ENCODE results near the gene S100A5.
"Not testable (repeated sequence)": the region's sequence is repeated elsewhere in the genome, so short reads cannot be mapped to it uniquely, and the experiment has no call there.

Gene S100A5

DNA sequence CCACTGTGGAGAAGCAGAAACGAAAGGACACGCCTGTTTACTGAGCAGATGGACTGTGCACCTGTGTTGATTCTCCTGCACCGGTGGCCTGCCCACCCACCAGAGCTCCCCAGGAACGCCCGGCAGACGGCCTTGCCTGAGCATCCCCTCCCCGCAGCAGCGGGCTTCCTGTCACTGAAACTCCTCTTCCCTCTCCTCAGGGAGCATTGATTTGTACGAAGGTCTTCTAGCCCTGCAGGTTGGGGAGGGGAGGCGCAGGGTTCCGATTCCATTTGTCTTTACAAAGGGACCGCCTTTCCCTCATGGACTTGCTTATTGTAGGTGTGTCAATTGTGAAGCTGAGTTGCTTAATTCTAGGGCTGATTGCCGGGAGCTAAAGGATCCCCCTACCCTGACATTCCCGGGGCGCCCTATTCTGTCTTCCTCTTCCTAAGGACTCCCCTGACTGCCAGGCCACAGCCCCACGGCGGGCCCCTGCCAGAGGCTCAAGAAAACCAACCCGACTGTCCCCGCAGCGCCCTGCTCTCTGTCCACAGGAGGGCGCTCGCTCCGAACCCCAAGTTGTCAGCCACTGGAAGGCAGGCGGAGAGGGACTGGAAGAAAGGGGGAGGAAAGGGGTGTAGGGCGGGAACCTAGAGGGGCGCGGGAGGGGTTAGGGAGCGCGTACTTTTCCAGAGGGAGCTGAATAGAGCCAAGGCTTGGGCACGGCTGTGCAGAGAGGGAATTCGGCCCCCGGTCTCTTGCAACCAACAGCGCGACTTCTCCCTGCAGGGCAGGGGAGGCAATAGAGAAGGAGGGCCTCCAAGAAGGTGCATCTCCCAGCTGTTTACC, 7.8 kb downstream of the S100A5 start:
- DNase-seq (ENCODE audit: low read depth) = peak; percentile 69

DNA sequence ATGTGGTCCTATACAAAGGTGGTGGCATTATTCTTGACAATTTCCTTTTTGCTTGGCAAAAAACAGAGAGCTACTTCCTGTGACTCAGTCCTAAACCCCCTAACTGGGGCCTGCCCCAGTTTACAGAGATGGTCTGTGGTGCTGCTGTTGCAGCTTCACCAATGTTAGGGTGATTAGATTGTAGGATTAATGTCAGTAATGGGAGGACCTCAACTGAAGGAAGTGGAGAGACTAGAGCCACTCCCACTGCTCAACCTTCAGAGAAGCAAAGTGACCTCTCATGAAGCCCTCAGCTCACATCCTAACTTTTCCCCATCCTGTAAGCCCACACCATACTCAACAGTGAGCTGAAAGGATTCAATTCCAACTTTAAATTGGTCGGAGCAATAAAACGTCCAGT, 8.6 kb downstream of the S100A5 start:
- no peak for DNase-seq (ENCODE audit: low read depth)

DNA sequence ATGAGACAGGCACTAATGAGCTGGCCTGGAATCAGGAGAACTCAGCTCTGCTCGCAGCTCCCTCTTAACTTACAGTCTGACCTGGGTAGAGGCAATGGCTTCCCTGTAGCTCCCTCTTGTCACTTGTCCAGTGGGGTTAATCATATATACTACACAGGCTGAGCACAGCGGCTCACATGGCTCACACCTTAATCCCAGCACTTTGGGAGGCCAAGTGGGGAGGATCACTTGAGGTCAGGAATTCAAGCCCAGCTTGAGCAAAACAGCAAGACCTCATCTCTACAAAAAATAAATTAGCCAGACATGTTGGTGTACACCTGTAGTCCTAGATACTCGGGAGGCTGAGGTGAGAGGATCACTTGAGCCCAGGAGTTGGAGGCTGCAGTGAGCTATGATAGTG, 9.1 kb downstream of the S100A5 start:
- no peak for DNase-seq (ENCODE audit: low read depth)

DNA sequence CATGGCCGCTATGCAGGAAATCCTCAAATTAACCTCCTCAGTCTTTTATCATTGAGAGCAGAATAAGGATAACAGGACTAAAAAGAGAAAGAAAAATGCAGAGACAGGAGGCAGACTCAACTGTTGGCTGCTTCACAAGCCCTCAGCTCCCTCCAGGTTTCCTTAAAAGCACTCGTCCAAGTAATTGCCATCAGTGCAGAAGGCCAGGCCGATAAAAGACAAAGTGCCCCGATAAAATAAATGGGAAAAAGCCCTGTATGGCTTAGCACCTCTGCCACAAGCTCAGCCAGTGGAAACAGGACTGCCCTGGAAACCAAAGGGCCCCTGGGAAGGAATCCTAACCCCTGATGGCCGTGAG, 13.1 kb downstream of the S100A5 start:
- DNase-seq (ENCODE audit: low read depth) = no peak

DNA sequence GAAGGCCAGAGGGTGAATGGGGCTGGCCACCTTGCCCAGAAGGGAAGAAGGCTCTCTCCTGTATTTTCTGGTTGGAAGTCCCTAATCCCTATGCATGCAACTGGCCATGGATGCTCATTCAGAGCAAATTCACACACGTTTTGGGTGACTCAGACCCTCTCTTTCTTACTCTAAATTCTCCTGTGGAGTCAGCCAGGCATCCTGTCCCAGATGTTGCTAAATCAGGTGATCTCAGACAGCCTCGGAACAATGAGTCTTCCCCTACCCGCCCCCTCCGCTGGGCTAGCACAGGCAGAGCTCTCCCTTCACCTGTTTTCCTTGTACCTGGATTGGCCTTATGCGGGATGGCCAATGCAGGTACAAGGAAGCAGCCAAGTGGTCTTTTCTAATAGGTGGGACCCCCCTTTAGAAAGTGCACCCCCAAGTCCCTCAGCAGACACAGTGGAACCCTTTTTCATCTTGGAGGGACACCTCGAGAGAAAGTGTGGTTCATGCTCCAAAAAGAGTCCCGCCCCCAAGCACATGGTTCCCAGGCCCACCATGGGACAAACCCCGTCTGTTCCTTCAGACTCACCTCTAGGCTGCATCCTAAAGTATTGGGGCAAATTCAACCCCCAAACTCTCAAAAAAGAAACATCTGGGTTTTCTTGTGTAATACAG, 13.6 kb downstream of the S100A5 start:
- no peak for DNase-seq (ENCODE audit: low read depth)

DNA sequence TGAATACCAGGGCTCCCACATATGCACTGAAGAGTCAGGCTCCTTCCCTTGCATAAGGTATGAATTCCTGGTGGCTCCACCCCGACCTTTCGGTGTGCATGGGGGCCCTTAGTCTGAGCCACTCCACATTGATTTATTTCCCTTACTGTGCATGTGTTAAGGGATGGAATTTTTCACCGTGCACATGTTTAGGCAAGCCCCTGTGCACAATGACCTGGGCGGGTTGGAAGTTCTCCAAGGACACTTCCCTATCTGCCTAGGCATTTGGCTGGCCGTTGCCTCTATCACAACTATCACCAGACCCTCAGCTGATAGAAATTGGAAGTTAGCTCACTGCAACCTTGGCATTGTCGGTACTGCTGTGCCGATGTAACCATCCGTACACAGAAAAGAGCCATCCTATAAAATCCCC, 14.6 kb downstream of the S100A5 start:
- no peak for DNase-seq (ENCODE audit: low read depth)

DNA sequence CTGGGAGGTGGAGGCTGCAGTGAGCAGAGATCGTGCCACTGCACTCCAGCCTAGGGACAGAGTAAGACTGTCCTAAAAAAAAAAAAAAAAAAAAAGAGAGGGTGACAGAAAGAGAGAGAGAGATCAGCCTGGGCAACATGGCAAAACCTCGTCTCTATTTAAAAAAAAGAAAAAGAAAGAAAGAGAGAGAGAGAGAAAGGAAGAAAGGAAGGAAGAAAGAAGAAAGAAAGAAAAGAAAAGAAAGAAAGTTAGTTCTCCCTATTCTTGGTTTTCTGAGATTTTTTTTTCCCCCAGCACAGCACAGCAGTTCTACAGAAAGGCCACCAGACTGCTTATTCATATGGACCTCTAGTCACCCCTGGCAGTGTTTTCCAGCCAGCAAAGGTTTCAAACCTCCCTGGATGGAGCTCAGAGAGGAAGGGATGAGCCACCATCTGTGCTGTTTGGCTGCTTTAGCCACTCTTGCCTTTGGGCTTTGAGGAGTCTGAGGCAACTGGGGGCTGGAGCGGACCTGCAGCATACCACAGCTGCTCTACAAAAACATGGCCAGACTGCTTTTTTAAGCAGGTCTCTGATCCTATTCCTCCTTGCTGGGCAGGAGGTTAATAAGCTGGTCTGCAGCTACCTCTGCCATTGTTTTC, 15.5 kb downstream of the S100A5 start:
- no peak for DNase-seq (ENCODE audit: low read depth)

DNA sequence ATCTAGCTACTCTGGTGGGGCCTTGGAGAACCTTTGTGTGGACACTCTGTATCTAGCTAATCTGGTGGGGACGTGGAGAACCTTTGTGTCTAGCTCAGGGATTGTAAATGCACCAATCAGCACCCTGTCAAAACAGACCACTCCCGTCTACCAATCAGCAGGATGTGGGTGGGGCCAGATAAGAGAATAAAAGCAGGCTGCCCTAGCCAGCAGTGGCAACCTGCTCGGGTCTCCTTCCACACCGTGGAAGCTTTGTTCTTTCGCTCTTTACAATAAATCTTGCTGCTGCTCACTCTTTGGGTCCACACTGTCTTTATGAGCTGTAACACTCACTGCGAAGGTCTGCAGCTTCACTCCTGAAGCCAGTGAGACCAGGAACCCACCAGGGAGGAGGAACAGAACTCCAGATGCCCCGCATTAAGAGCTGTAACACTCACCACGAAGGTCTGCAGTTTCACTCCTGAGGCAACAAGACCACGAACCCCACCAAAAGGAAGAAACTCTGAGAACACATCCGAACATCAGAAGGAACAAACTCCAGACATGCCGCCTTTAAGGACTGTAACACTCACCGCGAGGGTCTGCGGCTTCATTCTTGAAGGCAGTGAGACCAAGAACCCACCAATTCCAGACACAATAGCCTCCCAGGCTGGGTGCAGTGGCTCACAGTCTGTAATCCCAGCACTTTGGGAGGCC, 18.2 kb downstream of the S100A5 start:
- DNase-seq (ENCODE audit: low read depth) = not testable (repeated sequence)

DNA sequence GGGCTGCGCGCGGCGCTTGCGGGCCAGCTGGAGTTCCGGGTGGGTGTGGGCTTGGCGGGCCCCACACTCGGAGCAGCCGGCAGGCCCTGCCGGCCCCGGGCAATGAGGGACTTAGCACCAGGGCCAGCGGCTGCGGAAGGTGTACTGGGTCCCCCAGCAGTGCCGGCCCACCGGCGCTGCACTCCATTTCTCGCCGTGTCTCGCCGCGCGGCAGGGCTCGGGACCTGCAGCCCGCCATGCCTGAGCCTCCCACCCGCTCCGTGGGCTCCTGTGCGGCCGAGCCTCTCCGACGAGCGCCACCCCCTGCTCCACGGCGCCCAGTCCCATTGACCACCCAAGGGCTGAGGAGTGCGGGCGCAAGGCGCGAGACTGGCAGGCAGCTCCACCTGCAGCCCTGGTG, 18.9 kb downstream of the S100A5 start:
- DNase-seq (ENCODE audit: low read depth) = not testable (repeated sequence)

DNA sequence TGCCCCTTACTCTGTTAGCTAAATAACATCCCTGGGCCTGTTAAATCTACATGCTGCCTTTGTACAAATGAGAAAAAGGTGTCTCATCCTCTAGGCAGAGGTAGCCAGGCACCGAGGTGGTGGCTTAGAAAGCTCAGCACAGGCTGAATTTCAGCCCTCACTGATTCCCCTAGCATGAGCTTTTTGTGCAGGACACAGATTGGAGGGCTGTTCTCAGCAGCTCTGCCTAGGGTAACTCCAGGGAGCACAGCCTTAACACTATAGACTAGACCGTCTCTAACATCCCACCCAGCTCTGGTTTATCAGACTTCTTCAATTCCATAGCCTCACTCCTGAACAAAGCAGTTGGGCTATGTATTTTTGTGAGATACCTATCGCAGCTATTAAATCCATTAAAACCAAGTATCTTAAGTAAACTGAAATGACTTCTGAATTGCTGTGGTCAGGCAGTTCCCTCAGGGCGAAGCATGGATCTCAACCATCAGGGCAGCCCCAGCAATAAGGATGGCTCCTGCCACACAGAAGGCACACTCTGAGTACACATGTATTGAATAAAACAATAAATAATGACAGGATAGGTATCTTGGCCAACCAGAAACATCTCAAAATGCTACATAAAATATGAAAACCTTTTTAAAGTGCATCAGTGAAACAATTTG, 19.8 kb downstream of the S100A5 start:
- DNase-seq (ENCODE audit: low read depth) = no peak

DNA sequence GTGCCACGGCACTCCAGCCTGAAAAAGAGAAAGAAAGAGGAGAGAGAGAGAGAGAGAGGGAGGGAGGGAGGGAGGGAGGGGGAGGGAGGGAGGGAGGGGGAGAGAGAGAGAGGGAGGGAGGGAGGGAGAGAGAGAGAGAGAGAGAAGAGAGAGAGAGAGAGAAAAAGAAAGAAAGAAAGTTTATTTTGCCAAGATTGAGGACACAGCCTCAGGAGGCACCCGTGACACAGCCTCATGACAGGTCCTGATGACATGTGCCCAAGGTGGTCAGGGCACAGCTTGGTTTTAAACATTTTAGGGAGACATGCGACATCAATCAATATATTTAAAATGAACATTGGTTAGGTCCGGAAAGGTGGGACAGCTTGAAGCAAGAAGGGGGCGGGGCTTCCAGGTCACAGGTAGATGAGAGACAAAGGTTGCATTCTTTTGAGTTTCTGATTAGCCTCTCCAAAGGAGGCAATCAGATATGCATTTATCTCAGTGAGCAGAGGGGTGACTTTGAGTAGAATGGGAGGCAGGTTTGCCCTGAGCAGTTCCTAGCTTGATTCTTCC, 20.5 kb downstream of the S100A5 start:
- DNase-seq (ENCODE audit: low read depth) = not testable (repeated sequence)

DNA sequence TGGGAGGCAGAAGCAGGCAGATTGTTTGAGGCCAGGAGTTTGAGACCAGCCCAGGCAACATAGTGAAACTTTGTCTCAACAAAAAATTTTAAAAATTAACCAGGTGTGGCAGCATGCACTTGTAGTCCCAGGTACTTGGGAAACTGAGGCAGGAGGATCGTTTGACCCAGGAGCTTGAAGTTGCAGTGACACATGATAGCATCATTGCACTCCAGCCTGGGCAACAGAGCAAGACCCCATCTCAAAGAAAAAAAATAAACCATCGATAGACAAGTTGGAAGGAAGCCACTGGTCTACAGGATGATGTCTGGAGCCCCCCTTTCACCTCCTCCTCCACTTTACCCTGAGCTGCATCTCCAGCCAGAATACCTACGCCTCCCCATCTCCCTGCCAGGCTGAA, 21.5 kb downstream of the S100A5 start:
- DNase-seq (ENCODE audit: low read depth) = no peak

DNA sequence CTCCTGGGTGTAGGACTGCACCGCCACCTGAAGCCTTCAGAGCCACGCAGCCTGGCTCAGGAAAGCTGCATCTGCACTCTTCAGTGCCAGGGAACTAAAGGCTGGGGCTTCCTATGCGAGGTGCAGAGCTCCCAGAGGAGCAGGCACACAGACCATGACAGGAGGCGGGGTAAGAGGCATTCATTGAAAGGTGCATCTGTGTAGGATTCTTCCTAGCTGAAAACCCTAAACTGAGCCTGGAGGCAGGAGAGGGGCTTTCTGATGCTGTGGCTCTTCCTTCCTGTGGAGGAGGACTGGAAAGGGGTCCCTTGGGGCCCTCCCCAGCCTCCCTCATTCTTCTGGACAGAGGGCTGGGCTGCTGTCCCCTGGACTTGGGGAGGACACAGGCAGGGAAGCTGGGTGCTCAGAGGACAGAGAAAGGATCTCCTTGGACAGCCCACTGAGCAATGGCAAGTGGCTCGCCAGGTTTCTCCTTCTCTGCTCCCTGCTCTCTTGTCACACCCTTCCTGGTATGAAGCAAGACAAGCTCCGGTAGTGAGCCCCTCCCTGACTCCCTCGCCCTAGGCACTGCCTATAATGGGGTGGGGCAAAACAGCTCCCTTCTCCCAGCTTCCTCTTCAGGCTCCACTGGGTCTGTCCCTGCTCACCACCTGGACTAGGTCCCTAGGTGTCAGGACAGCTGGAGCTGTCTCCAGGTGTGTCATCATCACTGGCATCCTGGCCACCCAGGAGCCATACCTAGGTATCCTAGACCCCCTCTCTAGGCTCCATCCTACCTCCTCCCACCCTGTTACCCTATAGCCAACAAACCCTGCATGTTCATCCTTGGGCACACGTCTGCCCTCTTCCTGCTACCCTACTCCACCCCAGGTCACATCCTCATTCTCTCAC, 25.0 kb downstream of the S100A5 start:
- no peak for DNase-seq (ENCODE audit: low read depth)

DNA sequence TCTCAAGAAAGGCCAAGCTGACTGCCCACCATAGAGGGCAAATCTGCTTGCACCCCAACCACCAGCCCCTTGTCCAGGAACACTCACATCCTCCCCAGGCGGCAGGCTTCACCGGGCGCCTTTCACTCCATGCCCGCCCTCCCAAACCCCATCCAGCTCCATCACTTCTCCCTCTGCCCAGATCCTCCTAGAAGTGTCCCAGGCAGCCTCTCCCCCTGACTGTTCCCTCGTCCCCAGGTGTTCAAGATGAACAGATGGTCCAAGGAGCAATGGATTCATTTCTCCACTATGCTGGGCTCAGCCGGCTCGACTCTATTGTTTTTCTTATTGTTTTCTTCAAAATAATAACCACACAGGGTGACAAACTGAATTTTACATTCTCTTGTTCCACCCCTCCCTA, 27.1 kb downstream of the S100A5 start:
- no peak for DNase-seq (ENCODE audit: low read depth)

DNA sequence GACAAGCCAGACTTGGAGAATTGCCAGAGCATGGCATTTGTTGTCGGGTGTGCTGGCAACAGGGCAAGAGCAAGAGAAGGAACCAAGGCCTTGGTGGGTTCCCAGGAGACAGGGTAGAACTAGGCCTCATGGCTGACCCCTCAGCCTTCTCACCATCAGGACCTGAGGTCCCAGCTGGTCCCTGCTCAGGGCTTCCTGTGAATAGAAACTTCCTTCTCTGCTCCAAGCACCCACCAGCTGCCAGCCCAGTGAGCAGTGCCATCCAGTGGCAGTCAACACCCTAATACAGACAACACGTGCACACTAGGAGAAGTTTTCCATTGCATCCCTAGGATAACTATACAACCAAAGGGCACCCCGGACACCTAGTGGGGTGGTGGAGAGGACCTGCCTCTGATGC, 27.7 kb downstream of the S100A5 start:
- no peak for DNase-seq (ENCODE audit: low read depth)

DNA sequence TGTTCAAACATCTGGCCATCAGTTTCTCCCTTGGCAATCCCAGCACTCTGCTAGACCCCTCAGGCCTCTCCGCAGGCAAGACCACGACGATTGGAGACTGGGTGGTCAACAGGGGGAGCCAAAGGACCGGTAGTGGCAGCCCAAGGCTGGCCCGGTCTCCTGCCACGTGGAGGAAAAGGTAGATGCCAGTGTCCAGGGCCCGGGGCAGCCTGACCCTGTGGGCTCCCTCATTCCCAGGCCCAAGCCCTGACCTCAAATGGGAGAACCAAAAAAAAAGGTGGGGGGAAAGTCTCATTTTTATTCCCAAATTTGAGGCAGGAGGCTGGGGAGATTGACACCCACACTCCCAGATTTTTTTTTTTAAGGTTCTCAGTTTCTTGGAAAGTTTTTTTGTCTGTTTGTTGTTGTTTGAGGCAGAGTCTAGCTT, 29.7 kb downstream of the S100A5 start:
- DNase-seq (ENCODE audit: low read depth) = peak; percentile 71

DNA sequence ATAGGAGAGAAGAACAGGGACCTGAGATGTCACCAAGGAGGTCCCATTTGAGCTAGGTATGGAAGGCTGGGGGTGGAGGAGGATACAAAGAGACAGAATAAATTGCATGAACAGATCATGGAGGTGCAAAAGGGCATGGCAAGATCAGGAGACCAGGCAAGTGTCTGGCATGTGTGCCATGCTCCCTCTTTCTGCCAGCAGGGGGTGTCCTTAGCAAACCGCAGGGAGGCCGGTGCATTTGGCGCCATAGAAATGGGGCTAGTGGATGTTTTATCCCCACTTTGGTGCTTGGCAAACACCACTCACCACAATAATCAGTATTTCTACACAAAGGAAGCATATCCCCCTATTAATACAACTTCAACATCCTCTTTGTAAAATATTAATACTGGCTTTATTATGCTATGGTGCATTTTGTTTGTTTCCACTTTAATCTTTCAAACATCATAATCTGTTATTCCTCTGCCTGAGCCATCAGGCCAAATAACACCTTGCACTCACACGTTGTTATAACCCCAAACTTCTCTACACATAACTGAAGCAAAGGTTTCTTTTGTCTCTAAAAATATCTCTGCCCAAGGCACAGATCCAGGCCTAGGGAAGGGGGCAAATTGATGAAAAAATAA, 30.9 kb downstream of the S100A5 start:
- DNase-seq (ENCODE audit: low read depth) = peak; percentile 55

DNA sequence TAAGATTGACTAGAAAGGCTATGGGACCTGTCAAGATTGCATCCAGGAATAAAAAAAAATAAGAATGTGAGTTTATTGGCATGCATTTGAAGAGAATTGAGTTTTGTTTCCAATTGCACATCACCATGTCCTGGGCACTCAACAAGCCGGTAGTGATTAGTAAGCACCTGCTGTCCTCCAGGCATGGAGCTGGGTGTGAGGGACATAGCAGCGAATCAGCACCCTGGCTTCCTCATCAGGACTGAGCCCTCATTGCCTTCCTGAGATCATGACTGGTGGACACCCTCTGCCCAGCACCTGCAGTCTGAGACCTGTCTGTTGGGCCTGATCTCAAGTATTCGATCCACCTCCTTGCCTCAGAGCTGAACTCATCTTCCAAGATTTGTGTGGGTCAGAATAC, 31.7 kb downstream of the S100A5 start:
- no peak for DNase-seq (ENCODE audit: low read depth)

DNA sequence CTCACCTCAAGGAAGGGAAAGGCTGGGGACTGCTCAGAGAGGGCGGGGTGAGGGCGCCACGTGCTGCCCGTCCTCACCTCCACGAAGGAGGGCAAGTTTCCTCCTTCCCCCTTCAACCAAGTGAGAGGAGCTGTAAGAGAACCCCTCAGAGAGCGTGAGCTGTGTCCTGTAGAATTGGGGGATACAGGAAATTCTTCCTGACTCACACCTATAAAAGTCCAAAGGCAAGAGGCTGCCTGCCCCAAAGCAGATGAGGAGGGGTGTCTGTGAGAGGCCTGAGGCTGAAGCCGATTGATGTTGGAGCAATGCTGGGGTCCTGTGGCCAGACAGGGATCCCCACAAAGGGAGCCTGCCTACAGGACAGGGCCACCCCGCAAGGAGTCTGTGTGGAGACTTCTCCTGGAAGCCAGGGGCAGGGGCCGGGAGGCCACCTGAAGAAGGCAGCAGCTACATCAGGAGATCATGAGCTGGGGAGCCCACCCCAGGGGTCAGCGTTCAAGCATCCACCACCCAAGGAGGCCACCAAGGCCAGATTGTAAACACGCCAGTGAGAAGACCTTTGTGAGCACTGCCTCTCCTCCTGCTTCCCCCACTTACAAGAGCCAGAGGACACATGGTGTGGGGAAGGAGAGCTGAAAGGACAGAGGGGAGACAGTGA, 32.7 kb downstream of the S100A5 start:
- no peak for DNase-seq (ENCODE audit: low read depth)
